COR-L47 (cell line): Measurements from ENCODE around the gene PLSCR2.
"Not testable (repeated sequence)": the region's sequence is repeated elsewhere in the genome, so short reads cannot be mapped to it uniquely, and the experiment has no call there.

Source experiments
- DNase-seq: peaks from one replicate; lab custom pipeline; 2025; lab: John Stamatoyannopoulos, UW

PLSCR2 gene, protein sequence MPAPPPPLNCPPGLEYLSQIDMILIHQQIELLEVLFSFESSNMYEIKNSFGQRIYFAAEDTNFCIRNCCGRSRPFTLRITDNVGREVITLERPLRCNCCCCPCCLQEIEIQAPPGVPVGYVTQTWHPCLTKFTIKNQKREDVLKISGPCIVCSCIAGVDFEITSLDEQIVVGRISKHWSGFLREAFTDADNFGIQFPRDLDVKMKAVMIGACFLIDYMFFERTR

DNA sequence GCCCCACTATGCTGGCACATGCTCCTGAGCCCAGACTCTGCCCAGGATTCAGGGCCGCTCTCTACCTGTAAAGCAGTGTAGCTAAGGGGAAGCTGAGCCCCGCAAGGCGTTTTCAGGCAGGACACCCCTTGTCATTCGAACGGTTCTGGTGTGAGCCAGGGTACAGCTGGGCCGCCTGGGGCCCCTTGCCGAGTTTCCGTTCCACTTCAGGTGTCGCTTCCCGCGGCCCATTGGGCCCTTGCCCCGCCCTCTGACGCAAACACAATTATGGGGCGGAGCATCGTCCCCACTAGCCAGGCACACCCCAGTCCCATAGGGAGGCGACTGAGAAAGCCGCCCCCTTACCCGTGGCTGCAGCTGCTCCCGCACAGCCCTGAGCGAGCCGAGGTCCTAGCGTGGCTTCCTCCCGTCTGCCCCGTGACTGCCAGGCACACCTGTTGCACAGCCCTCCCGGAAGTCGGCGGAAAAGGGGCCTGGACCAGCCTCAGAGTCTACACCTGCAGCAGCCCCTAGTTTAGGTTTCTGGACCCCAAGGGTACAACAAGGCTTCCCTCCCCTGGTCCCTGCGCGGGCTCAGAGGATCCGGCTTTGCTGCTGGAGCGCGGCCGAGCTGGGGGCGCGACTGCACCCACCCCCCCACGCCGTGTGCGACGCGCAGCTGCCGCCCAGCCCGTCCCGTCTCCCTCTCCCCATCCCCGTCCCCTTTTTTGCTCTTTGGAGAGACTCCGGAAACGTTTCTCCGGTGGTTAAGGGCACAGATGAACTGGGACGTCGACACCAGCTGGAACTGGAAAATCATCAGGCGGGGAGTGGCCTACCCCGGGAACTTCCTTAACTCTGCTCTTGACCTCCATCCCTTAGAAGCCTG is at the start of gene PLSCR2:
Gene PLSCR2, minus strand, starts transcription at position 412 of the 868 bp plus-strand sequence. CDS start 9,657 bp downstream, outside the sequence.
- DNase-seq = peak; percentile 46

DNA sequence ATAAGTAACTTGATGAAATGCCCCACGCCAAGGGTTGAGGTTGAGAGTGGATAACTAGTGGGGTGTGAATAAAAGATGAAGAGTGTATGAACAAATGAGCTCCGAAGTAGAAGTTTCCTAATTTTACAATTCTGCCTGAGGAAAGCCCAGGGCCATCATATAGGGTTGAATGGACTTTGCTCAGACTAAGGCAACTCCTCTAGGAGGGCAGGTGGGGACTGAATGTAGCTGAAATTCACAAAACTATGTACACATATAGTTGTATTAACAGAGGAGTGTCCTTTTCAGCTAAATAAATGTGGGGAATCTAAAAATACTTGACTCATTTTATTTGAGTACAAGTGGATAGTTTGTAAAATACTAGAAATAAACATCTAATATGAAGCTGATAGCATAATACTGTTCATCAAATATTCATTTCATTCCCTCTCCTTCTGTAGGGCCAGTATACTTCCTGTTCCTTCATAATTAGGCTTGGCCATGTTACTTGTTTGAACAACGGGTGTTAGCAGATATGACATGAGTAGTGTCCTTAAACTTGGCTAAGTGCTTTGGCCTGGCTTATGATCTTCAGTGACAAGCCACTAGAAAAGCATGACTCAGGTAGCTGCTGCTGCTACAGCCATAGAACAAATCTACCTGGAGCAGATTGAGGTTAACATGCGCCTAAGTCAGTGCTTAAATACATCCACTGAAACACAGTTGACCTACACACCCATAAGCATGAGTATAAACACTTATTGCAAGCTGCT is 48.5 kb upstream of the PLSCR2 start:
- DNase-seq = no peak

DNA sequence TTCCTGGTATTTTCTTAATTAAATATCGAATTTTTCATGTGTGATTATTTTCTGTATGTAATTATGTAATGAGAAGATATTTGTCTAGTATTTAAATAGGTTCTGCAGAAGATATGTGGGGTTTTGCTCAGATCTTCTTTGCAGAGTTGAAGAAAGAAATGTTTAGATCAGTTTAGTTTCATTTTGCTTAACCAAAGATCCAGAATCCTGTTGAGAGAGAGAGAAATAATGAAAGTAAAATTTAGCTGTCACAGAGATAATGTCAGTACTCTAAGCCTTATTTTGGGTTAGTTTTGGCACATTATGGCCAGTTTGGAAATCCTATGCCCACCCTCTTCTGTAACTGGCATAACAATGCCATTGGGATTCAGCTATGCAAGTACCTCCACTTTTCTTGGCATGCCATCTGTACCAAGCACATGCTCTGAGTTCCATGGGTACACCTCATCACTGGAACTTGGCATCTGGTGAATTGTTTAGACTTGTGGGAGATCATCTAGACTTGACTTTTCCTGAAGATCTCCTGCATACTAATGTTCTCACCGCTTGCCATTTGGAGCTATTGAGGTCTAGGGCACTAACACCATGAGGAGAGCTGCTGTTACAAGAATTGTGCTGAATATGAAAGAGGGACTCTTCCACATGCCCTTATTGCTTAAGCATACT is 44.2 kb upstream of the PLSCR2 start:
- DNase-seq = no peak

DNA sequence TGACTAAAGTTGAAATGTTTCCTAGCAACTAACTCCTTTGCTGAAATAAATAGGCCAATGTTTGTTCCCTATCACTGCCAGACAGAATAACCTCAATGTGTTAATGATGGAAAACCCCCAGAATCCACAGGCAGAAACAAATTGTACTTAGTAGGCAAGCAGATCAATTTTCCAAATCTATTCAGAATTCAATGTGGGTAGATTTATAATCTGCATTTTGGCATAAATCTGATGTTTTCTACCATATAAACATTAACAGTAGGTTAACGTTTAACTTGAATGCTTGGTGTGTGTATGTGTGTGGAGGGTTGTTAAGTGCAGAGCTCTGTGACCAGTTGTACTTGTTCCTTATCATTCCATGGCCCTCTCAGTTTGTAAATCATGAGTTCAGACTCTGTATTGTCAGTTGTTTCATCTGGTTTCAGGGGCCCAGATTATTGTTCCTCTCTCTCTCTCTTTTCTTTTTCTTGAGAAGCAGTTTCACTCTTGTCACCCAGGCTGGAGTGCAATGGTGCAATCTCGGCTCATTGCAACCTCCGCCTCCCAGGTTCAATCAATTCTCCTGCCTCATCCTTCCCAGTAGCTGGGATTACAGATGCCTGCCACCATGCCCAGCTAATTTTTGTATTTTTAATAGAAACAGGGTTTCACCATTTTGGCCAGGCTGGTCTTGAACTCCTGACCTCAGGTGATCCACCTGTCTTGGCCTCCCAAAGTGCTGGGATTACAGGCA is 42.2 kb upstream of the PLSCR2 start:
- DNase-seq = no peak

DNA sequence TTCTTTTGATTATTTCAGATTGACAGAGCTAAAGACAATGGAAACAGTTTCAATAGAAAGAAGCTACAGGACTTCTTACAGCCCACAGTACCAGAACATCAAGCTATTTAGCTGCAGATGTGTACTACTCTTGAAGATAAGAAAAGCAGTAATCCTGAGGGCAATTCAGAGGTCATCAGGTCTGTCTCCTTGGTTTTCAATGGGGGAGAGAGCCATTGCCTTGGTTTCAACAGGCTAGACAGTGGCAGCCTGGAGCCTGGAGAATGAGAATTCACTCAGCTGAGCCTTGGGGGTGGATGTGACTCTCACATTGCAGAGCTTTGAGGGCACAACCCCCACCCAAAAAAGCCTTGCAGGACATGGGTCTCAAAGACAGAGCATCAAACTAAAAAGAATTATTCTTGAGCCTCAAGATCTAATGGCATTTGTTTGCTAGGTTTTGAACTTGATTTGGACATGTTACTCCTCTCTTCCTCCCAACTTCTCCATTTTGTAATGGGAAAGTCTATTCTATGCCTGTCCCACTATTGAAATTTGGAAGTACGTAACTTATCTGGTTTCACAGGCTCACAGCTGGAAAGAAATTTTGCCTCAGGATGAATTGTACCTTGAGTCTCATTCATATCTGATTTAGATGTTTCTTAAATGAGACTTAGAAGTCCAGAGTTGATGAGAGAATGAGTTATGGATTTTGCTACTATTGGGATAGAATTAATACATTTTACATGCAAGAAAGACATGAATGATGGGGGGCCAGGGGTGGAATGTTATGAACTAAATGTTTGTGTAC is 38.2 kb upstream of the PLSCR2 start:
- DNase-seq = no peak

DNA sequence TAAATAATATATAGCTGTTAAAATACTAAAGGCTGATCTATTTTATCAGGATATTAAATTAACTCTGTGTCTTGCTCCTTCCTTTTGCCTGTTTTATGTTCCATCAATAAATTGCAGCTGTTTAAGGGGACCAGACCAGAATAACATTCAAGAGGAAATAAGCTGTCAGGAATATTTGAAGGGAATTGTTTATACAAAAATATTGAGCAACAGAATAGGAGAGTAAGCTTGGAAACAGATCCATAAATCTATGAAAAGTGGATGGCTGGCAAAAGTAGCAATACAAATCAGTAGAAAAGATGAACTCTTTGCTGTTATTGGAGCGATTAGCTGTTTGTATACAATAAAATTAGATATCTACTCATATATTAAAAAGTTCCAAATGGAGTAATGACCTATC is 36.2 kb upstream of the PLSCR2 start:
- no peak for DNase-seq

DNA sequence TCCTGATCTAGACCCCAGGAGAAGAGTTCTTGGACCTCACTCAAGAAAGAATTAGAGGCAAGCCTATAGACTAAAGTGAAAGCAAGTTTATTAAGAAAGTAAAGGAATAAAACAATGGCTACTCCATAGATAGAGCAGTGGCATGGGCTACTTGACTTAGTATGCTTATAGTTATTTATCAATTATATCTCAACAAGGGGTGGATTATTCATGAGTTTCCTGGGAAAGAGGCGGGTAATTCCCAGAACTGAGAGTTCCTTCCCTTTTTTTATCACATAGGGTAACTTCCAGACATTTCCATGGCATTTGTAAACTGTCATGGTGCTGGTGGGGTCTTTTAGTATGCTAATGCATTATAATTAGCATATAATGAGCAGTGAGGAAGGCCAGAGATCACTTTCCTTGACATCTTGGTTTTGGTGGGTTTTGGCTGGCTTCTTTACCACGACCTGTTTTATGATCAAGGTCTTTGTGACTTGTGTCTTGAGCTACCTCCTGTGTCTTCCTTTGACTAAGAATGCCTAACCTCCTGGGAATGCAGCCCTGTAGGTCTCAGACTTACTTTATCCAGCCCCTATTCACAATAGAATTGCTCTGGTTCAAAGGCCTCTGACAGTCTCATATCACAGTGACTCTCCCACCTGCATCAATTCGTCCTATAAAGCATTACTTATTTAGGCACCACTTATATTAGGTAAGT is 35.3 kb upstream of the PLSCR2 start:
- no peak for DNase-seq

DNA sequence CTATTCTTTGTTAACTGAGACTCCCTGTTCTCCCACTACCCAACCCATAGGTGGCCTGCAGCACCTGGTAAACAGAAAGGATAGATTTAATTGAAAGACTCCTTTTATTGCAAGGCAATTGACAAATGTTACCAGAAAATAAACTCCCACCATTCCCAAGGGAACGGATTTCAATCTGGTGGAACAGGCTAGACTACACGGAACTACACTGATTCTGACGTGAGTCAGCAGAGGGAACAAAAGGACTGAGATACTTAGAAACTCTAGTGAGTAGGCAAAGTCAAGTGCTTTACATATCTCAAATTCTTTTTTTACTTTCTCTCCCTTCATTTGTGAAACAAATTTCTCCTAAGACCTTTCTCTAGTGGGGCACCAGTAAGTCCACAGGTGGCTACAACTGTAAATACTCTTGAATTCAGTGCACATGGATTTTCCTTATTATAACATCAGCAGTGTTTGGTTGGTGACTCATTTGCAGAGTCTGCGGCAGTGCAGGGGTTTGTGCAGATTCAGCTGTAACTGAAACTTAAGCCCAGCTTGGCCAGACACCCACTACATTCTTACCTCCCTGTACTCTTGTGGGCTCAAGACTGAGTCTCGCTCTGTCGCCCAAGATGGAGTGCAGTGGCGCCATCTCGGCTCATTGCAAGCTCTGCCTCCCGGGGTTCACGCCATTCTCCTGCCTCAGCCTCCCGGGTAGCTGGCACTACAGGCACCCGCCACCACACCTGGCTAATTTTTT is 34.3 kb upstream of the PLSCR2 start:
- DNase-seq = no peak

DNA sequence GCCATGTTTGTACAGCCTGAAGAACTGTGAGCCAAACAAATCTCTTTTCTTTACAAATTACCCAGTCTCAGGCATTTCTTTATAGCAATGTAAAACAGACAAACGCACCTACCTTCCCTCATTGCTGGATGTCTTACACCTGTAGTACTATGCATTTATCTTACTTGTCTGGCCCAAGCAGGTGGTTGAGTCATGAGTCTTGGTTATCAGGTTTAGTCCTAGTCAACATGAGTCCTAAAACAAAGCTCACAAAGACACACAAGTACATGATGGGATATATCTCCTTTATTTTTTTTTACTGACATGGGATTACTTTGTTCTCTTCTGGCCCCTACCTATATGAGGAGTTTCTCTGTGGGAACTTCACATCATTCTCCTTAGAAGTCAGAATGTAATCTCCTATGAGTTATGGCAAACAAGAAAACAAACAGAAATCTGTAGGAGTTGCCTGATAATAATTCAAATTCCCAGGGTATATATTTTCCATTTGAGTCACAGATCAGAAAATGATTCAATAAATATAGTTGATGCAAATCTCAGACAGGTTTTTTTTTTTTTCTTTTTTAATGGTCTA is 33.6 kb upstream of the PLSCR2 start:
- no peak for DNase-seq

DNA sequence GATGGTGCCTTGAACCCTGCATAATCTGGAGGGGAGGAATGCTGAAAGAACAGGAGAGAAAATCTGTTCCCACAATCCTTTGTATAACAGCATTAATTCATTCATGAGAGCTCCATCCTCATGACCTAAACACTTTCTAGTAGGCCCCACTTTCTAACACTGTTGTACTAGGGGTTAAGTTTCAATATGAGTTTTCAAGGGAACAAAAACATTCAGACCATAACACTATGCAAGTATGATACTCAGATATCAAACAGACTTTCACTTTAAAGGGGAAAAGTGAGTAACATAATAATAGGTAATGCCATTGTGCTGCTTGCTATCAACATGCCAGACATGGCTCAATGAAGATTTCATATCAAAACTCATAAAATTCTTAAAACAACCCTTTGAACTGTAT is 32.4 kb upstream of the PLSCR2 start:
- DNase-seq = no peak

DNA sequence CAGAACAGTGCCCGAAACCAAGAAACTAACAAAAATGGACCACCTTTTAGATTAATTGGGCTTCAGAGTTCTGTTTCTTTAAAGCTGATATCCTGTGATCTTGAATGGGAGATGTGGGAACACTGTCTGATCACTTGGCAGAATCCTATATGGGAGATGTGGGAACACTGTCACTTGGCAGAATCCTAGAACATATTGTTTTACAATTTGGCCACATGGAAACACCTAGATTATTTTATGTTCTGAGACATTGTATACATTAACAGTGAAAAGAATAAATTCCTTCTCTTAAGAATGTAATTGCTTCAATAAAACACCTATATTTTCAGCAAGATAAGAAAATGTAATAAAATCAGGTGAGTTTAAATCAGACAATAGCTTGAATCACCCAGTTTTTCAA is 30.3 kb upstream of the PLSCR2 start:
- DNase-seq = no peak

DNA sequence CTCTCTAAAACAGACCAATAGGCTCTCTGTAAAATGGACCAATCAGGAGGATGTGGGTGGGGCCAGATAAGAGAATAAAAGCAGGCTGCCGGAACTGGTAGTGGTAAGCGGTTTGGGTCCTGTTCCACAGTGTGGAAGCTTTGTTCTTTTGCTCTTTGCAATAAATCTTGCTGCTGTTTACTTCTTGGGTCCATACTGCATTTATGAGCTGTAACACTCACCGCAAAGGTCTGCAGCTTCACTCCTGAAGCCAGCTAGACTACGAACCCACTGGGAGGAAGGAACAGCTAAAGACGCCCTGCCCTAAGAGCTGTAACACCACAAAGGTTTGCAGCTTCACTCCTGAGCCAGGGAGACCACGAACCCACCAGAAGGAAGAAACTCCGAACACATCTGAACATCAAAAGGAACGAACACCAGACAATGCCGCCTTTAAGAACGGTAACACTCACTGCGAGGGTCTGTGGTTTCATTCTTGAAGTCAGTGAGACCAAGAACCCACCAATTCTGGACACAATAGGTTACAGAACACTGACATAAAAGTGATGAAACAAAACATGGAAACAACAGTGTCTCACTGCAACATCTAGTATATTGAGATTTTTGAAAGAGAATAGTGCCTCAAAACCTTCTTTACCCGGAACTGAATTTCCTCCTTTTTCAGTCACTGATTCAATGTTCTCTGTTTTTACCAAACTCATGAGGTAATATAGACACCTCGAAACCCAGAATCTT is 28.8 kb upstream of the PLSCR2 start:
- DNase-seq = no peak

DNA sequence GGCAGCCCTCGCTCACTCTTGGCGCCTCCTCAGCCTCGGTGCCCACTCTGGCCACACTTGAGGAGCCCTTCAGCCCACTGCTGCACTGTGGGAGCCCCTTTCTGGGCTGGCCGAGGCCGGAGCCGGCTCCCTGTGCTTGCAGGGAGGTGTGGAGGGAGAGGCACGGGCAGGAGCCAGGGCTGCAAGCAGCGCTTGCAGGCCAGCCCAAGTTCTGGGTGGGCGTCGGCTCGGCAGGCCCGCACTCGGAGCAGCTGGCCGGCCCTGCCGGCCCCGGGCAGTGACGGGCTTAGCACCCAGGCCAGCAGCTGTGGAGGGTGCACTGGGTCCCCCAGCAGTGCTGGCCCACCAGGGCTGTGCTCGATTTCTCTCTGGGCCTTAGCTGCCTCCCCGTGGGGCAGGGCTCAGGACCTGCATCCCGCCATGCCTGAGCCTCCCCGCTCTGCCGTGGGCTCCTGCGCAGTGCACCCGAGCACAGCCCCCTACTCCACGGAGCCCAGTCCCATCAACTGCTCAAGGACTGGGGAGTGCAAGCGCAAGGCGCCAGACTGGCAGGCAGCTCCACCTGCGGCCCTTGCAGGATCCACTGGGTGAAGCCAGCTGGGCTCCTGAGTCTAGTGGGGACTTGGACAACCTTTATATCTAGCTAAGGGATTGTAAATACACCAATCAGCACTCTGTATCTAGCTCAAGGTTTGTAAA is 27.9 kb upstream of the PLSCR2 start:
- not testable (repeated sequence) for DNase-seq

DNA sequence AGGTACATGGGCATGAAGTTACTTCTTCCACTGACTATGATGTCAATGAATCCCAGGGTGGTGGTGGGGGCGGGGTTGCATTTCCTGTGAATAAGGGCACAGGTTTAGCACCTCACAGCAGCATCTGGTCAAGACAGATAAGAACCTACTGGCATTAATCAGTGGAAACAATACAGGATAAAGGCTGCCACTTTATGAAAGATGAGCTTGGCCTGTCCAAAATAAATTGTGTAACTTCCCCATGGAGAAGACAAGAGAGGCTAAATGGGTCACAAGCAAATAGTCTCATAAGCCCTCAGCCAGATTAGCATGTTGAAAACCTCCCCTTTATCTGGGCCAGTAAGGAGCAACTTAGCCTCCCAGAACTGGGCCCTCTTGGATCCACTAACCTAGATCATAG is 27.4 kb upstream of the PLSCR2 start:
- DNase-seq = no peak

DNA sequence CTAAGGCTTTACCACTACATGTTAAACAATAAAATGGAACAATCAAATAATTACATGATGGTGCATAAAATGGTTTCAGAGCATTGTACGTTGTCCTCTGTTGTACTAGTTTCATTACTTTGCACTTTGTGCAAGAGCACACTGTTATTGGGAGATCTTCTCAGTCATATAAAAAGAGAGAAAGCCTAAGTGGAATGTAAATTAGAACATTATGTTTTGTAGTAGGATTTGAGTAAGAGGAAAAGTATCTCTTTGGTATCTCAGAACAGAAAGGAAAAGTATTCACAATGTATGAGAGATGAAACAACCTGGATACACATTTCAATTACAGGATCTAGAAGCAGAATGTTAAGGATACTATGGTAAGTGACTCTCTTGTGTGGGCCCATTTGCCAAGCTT is 26.9 kb upstream of the PLSCR2 start:
- DNase-seq = no peak

DNA sequence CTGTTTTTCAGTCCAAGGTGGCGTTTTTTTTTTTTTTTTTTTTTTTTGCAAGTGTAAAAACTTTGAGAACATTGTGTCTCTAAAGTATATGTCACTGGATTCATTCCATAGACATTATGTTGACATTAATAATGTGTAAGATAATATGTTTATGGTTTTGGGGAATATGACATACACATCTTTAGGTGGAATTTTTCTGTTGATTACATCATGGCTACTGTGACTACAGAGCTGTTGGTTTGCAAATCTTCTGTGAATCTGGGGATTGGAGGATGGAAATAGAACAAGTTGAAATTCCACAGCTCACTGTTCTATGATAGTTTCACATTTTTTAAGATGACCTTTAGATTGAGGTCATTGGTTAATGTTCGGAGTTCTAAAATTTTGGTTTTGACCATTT is 24.4 kb upstream of the PLSCR2 start:
- DNase-seq = no peak

DNA sequence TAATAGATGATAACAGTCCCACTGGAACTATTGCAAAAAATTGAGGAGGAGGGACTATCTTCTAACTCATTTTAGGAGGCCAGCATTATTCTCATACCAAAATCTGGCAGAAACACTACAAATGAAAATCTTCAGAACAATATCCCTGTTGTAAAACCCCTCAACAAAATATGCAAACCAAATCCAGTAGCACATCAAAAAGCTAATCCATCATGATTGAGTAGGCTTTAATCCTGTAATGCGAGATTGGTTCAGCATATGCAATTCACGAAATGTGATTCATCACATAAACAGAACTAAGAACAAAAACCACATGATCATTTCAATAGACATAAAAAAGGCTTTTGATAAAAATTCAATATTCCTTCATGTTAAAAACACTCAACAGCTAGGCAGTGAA is 23.9 kb upstream of the PLSCR2 start:
- no peak for DNase-seq

DNA sequence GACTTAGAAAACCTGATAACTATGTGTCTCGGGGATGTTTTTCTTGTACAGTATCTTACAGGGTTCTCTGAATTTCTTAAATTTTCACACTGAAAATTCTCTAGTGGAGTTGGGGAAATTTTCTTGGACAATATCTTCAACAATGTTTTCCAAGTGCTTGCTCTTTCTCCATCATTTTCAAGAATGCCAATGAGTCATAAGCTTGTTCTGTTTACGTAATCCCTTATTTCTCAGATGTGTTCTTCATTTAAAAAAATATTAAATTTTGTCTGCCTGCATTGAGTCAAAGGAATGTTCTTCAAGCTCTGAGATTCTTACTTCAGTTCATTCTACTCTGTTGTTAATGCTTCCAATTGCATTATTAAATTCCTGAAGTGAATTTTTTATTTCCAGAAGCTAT is 21.9 kb upstream of the PLSCR2 start:
- DNase-seq = no peak
